HG03432 (cell line): ENCODE results near the gene PDPK1.
"Not testable (repeated sequence)": the region's sequence is repeated elsewhere in the genome, so short reads cannot be mapped to it uniquely, and the experiment has no call there.

Experiments used
- ATAC-seq: cut with Tn5 transposase; IDR thresholded peaks from one replicate; pipeline ENCODE4 v1.9.1; 2021; ENCODE audit warnings: mild to moderate bottlenecking, moderate library complexity; ENCODE audit not compliant: unreplicated experiment

PDPK1 gene

DNA sequence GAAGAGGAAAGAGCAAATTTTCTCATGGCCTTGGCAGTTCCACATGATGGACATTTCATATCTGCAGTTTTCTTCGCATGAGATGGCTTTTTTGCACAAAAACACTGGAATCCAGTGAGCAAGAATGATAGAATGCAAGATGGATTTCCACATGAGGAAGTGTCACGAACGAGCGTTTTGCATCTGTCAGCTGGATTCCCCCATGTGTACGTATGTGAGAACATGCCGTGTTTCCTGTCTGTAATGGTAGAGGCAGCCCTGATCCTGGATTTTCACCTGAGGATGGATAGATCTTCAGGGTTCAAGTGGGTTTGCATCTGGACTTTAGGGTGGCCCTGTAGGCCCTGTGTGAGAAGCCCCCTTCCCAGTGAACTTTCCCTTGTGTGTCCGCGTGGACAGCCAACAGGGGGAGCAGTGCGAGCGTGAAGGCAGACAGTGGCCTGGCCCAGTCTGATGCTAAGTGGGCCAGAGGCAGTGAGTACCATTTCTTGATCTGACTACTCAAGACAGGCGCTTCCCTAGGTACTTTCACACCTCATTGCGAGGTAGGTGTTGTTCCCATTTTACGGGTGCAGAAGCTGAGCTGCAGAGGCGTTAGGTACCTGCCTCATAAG lies 2.1 kb downstream of the PDPK1 start:
- not testable (repeated sequence) for ATAC-seq

- not testable (repeated sequence) for ATAC-seq
Observed at GRCh38 chr16:2540912-2541311, 3.1 kb downstream of the PDPK1 start.

- ATAC-seq, result not testable (repeated sequence)
Observed at GRCh38 chr16:2541409-2541808, 3.6 kb downstream of the PDPK1 start.

DNA sequence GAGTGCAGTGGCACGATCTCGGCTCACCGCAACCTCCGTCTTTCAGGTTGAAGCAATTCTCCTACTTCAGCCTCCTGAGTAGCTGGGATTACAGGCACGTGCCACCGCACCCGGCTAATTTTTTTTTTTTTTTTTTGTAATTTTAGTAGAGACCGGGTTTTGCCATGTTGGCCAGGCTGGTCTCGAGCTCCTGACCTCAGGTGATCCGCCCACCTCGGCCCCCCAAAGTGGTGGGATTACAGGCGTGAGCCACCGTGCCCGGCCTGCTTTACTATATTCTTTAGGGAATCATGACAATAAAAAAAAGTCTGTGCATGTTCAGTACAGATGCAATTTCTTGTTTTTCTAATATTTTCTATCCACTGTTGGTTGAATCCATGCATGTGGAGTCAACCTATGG lies 6.0 kb downstream of the PDPK1 start:
- ATAC-seq, result not testable (repeated sequence)

DNA sequence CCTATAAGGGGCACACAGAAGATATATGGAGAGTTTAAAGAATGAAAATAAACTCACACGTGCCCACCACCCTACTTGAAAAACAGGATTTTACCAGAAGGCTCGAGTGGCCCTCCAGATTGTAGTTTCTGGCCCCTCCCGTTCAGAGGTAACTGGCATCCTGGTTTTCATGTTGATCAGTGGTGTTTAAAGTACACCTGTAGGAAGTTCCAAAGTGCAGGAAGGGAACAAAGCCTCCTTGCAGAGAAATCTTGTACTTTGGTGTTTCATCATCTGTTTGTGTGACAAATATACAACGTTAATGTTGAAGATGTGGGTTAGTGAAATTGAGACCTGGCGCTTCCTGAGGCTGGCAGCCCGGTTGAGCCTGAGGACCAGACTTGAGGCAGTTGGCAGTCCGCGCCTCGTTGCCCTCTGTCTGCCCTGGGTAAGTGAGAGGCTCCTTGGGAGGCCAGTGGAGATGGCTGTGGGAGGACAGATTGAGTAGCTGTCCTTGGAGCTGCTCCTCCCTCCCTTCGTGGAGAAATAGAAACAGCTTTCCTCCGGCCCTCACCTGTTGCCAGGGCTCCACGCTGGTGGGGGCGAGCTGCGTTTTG lies 12.6 kb downstream of the PDPK1 start:
- ATAC-seq, result not testable (repeated sequence)

DNA sequence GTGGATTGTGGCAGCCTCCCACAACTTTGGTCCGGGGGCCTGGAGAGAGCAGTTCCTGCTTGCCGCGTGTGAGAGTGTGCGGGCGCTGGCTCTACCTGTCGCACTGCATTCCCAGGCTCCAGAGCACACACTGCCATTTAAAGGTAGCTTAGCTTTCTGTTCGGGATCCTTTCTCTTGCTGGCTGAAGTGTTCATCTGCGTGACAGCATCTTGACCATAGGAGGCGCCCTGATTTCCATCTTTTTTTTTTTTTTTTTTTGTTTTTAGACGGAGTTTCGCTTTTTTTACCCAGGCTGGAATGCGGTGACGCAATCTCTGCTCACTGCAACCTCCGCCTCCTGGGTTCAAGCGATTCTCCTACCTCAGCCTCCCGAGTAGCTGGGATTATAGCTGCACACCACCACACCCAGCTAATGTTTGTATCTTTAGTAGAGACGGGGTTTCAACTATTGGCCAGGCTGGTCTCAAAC lies 13.6 kb downstream of the PDPK1 start:
- ATAC-seq, result not testable (repeated sequence)

DNA sequence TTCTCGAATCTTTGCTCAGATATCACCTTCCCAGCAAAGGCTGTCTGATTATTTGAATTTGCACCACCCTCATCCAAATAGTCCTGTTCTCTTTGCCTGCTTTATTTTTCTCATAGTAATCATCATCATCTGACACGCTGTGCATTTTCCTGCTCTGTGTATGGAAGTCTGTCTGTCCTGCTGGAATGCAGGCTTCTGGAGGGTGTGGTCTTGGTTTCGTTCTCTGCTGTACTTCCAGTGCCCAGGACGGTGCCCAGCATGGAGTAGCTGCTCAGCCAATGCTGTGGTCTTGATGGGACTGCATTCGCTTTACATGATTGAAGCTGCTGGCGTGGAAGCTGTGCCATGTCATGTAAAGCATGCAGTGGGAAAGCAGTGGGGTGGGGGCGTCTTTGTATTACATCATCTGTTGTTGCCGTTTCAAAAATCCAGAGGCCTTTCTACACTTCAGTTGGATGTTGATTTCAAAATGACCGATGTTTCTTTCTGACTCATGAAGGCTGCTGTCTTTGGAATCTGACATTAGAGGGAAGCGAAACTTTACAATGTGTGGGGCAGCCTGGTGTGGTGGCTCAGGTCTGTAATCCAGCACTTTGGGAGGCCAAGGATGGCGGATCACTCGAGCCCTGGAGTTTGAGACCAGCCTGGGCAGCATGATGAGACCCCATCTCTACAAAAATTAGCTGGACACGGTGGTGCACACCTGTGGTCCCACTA lies 17.0 kb downstream of the PDPK1 start:
- not testable (repeated sequence) for ATAC-seq

DNA sequence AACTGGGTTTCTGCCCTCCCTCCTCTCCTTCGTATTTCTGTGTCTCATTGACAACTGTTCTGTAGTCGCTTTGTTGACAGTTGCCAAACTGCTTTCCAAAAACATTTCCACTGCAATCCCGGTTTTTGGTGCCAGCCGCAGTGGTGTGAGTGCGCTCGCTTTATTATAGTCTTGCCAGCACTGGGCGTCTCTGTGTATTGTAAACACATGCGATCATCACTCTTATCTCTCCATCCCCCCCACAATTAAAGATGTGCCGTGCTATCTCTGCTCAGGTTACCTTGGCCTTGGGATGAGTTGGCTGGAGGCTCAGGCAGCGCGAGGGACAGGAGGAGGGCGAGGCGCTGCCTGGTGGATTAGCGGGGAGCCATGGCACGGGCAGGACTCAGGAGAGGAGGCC lies 19.3 kb downstream of the PDPK1 start:
- ATAC-seq, result not testable (repeated sequence)

- ATAC-seq, result peak; percentile 62
Observed at GRCh38 chr16:2560131-2560797, 22.4 kb downstream of the PDPK1 start.

- ATAC-seq, result peak; percentile 53
Observed at GRCh38 chr16:2560798-2561133, 22.9 kb downstream of the PDPK1 start.

- ATAC-seq, result not testable (repeated sequence)
Observed at GRCh38 chr16:2567506-2567905, 29.7 kb downstream of the PDPK1 start.

DNA sequence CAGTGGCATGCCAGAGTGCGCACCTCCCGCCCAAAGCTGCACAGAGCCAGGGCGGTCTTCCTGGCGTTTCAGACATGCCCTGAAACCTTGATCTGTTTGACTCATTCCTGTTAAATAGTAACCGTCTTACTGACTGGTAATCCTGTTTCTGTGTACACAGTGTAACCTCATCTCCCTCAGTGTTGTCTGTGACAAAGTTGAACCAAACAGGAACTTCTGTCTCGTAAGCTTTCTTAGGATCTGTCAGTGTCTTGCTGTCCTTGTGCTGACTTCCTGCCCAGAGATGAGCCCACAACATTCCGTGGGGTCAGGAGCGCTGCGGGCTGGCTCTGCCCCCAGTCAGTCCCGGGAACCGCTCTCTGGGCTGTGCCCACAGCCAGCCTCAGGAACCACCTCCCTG lies 30.8 kb downstream of the PDPK1 start:
- ATAC-seq, result not testable (repeated sequence)

- ATAC-seq, result not testable (repeated sequence)
Observed at GRCh38 chr16:2572704-2573103, 34.9 kb downstream of the PDPK1 start.

DNA sequence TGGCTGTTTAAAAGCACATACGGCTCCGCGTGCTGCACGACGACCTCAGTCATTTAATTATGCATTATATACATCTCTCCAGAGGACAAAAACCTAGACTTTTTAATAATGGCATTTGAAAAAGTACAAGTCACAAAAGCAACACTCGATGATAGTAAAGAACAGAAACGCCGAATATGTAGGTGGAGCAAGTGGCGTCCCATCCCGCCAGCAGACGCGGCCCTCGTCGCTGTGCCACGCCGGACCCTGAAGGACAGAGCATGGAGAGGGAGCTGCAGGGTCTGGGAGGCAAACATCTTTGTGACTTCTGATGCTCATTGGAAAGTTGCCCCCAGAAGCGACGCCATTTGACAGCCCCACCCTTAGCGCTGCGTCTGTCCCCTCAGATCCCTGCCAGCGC lies 38.0 kb downstream of the PDPK1 start:
- not testable (repeated sequence) for ATAC-seq

DNA sequence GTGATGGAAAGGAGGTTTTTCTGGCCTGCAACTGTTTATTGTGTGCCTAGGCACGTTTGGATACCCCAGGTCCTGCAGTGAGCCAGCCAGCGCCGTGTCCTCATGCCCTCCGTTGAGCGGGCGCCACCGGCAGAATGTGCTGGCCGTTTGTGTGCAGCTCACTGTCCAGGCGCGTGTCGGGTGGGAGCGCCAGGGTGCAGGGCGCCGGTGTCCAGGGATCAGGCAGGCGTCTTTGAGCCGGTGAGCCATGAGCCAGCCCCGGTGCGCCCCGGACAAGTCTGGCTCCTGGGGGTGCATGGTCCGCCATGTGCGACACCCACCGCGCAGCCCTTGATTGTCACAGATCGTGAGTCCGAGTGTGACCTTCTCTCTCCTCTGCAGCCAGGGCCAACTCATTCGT lies 39.2 kb downstream of the PDPK1 start:
- not testable (repeated sequence) for ATAC-seq

DNA sequence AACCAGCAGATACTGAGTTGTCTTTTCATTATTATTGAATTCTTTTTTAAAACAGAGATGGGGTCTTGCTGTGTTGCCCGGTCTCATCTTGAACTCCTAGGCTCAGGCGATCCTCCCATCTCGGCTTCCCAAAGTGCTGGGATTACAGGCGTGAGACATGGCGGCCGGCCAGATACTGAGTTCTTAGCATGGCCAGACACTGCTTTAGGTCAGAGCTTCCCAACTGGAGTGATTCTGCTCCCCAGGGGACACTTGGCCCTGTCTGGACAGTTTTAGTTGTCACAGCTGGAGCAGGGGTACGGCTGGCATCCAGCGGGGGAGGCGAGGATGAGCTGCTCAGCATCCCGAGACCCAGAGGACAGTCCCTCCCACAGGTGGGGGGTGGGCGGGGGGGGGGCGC lies 41.1 kb downstream of the PDPK1 start:
- ATAC-seq, result not testable (repeated sequence)

DNA sequence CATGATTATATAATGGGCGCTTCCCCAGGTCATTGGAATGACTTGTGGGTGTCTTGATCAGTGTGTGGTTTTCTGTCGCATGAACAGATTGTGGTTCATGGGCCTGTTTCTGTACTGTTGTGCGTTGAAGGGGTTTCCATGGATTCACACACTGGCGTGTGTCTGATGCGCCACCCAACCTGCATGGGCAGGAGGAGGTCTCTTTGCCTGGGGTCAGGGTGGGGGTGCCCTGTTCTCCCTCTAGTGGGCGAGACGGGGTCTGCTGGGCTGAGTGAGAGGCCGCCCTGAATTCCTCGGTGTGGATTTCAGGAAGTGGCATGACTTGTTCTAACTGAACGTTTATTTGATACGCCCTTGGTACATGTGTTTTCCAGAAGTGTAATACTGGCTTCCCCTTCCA lies 42.3 kb downstream of the PDPK1 start:
- not testable (repeated sequence) for ATAC-seq

GRCh38 chr16:2580818-2581217 lies 43.0 kb downstream of the PDPK1 start:
- ATAC-seq, result not testable (repeated sequence)

DNA sequence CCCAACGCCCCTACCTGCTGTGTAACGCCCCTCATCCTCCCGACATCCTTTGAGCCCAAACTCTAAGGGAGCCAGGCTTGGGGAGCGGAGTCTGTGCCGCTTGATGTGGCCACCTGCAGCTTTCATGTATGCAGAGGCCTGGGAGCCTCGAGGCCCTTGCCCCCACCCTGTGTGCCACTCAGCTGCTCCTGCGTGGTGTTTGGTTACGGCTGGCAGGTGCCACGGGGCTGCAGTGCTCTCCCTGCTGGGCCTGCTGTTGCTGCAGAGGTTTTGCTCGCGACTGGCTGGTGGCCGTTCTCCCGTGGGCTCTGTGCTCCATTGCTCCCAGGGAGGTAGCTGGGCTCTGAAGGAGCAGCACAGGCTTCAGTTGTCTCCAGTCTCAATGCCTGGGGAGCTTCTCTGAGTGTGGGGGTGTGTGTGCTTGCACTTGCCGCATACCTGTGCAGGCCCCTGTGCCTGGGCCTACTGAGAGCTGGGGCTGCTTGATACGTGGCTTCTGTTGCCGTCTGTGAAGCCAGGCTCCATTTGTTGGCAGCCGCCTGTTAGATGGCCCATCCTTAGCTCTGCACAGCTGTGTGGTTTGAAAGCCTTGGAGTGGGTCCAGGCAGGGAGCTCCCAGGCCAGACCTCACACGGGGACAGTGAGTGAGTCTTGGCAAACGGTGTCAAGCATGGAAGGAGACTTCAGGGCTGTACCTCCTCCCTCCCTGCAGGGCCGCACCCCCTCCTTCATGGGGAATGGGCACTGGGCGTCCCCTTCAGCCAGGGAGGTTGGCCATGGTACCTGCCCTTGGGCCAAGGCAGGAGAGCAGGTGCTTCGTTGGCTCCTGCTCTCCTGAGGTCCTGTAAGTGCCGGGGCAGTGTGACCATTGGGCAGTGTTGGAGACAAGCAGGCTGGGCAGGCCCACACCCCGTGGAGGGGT lies 47.2 kb downstream of the PDPK1 start:
- ATAC-seq, result no peak

- no peak for ATAC-seq
Observed at GRCh38 chr16:2585651-2586081, 47.8 kb downstream of the PDPK1 start.
